Measurements from ENCODE around the gene ZEB2.

DNA sequence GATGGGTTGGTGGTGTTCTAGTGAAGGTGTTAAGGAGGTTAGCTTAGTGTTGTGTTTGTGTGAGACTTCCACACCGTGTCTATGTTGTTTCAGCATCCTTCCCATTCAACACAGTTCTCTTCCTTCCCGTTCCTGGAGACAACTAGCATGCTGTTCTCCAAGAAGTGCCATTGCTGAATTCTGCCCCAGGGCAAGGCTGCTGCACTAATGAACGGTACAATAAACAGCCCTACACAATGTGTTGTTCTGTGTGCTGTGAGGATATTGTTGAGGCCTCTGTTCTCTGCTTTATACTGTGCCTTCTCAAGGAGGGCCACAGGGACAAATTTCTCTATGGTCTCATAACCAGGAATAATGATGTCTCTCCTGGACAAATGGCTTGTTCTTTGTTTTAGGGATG, 39.8 kb upstream of the ZEB2 start:
- TF ChIP-seq, protein P1, sequence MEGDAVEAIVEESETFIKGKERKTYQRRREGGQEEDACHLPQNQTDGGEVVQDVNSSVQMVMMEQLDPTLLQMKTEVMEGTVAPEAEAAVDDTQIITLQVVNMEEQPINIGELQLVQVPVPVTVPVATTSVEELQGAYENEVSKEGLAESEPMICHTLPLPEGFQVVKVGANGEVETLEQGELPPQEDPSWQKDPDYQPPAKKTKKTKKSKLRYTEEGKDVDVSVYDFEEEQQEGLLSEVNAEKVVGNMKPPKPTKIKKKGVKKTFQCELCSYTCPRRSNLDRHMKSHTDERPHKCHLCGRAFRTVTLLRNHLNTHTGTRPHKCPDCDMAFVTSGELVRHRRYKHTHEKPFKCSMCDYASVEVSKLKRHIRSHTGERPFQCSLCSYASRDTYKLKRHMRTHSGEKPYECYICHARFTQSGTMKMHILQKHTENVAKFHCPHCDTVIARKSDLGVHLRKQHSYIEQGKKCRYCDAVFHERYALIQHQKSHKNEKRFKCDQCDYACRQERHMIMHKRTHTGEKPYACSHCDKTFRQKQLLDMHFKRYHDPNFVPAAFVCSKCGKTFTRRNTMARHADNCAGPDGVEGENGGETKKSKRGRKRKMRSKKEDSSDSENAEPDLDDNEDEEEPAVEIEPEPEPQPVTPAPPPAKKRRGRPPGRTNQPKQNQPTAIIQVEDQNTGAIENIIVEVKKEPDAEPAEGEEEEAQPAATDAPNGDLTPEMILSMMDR (IDR thresholded peaks at IDR 0.05): no peak
- no peak for TF ChIP-seq POLR2A (IDR thresholded peaks at IDR 0.05)

Measured in adrenal gland (tissue), 5 donors.